ENCODE results near the gene SCIN. TPM values are rescaled to one million over a fixed set of nuclear protein-coding genes. Genes with fewer than 3 reads are reported as not detected.

The SCIN gene
- polyA plus RNA-seq, 1 donor (not counting 4 experiments of a cell fraction or from before 2014, with no cell fraction given) = not detected

GRCh38 chr7:12540850-12541249 lies 29.7 kb upstream of the SCIN start:
- Histone ChIP-seq H3K4me3 (ENCODE audit: control insufficient read depth in 2 of 3, extremely low read depth in 1 of 3, insufficient read depth in 2 of 3, low read depth in 1 of 3, low read length in 3 of 3) (no peak overlapping the region), H3K79me2 (ENCODE audit: control insufficient read depth, insufficient read depth, low read length) (no peaks in the 10 kb centered on the region), H3K4me2 (ENCODE audit: control insufficient read depth, extremely low read depth, insufficient read depth, low read depth, low read length) (no peak overlapping the region), H3K36me3 (ENCODE audit: control insufficient read depth in 2 of 2, extremely low read depth in 1 of 2, insufficient read depth in 2 of 2, low read length in 2 of 2) (no peaks in the 10 kb centered on the region), H2AFZ (ENCODE audit: control insufficient read depth, low read length) (no peak overlapping the region), H3K9ac (ENCODE audit: control insufficient read depth, extremely low read depth, insufficient read depth, low read length) (no peak overlapping the region), H3K9me3 (ENCODE audit: control insufficient read depth, low read depth, low read length) (no peaks in the 10 kb centered on the region), H3K9me1 (ENCODE audit: control insufficient read depth, extremely low read depth, insufficient read depth, low read length) (no peaks in the 10 kb centered on the region), H3K27ac (ENCODE audit: control insufficient read depth, insufficient read depth, low read length) (no peak overlapping the region), H3K27me3 (ENCODE audit: control insufficient read depth, extremely low read depth, insufficient read depth, low read length) (no peaks in the 10 kb centered on the region), H3K4me1 (ENCODE audit: control insufficient read depth, extremely low read depth, insufficient read depth, low read length) (peaks cover 4% of the 10 kb centered on the region), H4K20me1 (ENCODE audit: control insufficient read depth, extremely low read depth, insufficient read depth, low read length) (no peaks in the 10 kb centered on the region)
- DNase-seq (ENCODE audit: low read depth, low spot score) (no peak), FAIRE-seq (no peak)
- TF ChIP-seq CTCF (optimal IDR thresholded peaks at IDR 0.05 in 1 of 3, IDR thresholded peaks at IDR 0.05 in 1 of 3, conservative IDR thresholded peaks at IDR 0.05 in 1 of 3; ENCODE audit: extremely low read depth in 1 of 3, insufficient read depth in 2 of 3, low read length in 3 of 3) = no peak
- no peak for TF ChIP-seq EZH2 (IDR thresholded peaks at IDR 0.05; ENCODE audit: low read length)
- dilution Hi-C loops (cut with MboI; ENCODE audit: extremely low pct_ligation_motif_present, low sequenced_read_pairs) = no loop called here

GRCh38 chr7:12543586-12543985 lies 26.9 kb upstream of the SCIN start:
- H3K27ac ChIP-seq (ENCODE audit: control insufficient read depth, insufficient read depth, low read length) = no peak overlapping the region
- TF ChIP-seq EZH2 (IDR thresholded peaks at IDR 0.05; ENCODE audit: low read length) = no peak
- TF ChIP-seq CTCF (optimal IDR thresholded peaks at IDR 0.05 in 1 of 3, IDR thresholded peaks at IDR 0.05 in 1 of 3, conservative IDR thresholded peaks at IDR 0.05 in 1 of 3; ENCODE audit: extremely low read depth in 1 of 3, insufficient read depth in 2 of 3, low read length in 3 of 3) = no peak
- no peaks in the 10 kb centered on the region for H3K36me3 ChIP-seq (ENCODE audit: control insufficient read depth in 2 of 2, extremely low read depth in 1 of 2, insufficient read depth in 2 of 2, low read length in 2 of 2)
- dilution Hi-C loops (cut with MboI; ENCODE audit: extremely low pct_ligation_motif_present, low sequenced_read_pairs) = no loop called here
- H3K79me2 ChIP-seq (ENCODE audit: control insufficient read depth, insufficient read depth, low read length) = no peaks in the 10 kb centered on the region
- FAIRE-seq (no peak), DNase-seq (ENCODE audit: low read depth, low spot score) (no peak)
- H4K20me1 ChIP-seq (ENCODE audit: control insufficient read depth, extremely low read depth, insufficient read depth, low read length) = no peaks in the 10 kb centered on the region
- no peaks in the 10 kb centered on the region for H3K9me1 ChIP-seq (ENCODE audit: control insufficient read depth, extremely low read depth, insufficient read depth, low read length)
- no peaks in the 10 kb centered on the region for H3K27me3 ChIP-seq (ENCODE audit: control insufficient read depth, extremely low read depth, insufficient read depth, low read length)
- H3K4me1 ChIP-seq (ENCODE audit: control insufficient read depth, extremely low read depth, insufficient read depth, low read length) = peaks cover 4% of the 10 kb centered on the region
- no peak overlapping the region for H2AFZ ChIP-seq (ENCODE audit: control insufficient read depth, low read length)
- no peaks in the 10 kb centered on the region for H3K9me3 ChIP-seq (ENCODE audit: control insufficient read depth, low read depth, low read length)
- no peak overlapping the region for H3K9ac ChIP-seq (ENCODE audit: control insufficient read depth, extremely low read depth, insufficient read depth, low read length)
- H3K4me2 ChIP-seq (ENCODE audit: control insufficient read depth, extremely low read depth, insufficient read depth, low read depth, low read length) = no peak overlapping the region
- no peak overlapping the region for H3K4me3 ChIP-seq (ENCODE audit: control insufficient read depth in 2 of 3, extremely low read depth in 1 of 3, insufficient read depth in 2 of 3, low read depth in 1 of 3, low read length in 3 of 3)
